Esophagus squamous epithelium (tissue), 4 donors: ENCODE measurements around the gene NEDD4L.

Source experiments
- CTCF ChIP-seq, 6 experiments: fragments of 450-650 bp in 4 of 6; fragments of 200-600 bp in 2 of 6; sonication (generic) in 2 of 6; IDR thresholded peaks; one replicate each; pipeline ENCODE4 v1.5.1; 2016 to 2019; ENCODE audit warnings: antibody characterized with exemption in 6 of 6, mild to moderate bottlenecking in 4 of 6, moderate library complexity in 4 of 6
- POLR2A ChIP-seq, 4 donors: fragments of 450-650 bp; IDR thresholded peaks; one replicate each; pipeline ENCODE4 v1.6.1; 2017; ENCODE audit warnings: antibody characterized with exemption in 4 of 4, mild to moderate bottlenecking in 4 of 4, moderate library complexity in 3 of 4

GRCh38 chr18:58076052-58076451 lies 32.0 kb downstream of the NEDD4L start:
- no peak for TF ChIP-seq CTCF (IDR thresholded peaks at IDR 0.05)
- no peak for TF ChIP-seq POLR2A (IDR thresholded peaks at IDR 0.05)
